ENCODE data around the gene ZC3H7B.

ZC3H7B gene

DNA sequence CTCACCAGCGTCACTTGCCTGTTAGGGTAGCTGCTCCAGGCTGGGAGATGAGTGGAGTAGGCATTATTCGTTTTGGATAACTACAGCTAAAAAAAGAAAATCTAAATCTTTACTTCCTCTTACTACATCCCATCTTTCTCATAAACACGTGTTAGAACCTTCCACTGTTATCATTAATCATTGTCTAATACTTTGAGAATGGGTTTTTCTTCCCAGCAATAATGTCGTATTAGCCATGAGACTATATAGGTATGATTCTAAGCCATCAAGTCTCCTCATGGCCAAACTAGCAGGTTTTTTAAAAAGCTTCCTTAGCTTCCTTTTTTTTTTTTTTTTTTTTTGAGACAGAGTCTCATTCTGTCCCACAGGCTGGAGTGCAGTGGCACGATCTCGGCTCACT is 76.5 kb downstream of the ZC3H7B start:
- DNase-seq (ENCODE audit: low read depth) = no peak
- TF ChIP-seq, protein P1, sequence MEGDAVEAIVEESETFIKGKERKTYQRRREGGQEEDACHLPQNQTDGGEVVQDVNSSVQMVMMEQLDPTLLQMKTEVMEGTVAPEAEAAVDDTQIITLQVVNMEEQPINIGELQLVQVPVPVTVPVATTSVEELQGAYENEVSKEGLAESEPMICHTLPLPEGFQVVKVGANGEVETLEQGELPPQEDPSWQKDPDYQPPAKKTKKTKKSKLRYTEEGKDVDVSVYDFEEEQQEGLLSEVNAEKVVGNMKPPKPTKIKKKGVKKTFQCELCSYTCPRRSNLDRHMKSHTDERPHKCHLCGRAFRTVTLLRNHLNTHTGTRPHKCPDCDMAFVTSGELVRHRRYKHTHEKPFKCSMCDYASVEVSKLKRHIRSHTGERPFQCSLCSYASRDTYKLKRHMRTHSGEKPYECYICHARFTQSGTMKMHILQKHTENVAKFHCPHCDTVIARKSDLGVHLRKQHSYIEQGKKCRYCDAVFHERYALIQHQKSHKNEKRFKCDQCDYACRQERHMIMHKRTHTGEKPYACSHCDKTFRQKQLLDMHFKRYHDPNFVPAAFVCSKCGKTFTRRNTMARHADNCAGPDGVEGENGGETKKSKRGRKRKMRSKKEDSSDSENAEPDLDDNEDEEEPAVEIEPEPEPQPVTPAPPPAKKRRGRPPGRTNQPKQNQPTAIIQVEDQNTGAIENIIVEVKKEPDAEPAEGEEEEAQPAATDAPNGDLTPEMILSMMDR (IDR thresholded peaks at IDR 0.05; ENCODE audit: control insufficient read depth, extremely low read depth, insufficient read depth) = no peak
- H3K4me3 ChIP-seq (ENCODE audit: low read depth, low read length) = no peak overlapping the region

DNA sequence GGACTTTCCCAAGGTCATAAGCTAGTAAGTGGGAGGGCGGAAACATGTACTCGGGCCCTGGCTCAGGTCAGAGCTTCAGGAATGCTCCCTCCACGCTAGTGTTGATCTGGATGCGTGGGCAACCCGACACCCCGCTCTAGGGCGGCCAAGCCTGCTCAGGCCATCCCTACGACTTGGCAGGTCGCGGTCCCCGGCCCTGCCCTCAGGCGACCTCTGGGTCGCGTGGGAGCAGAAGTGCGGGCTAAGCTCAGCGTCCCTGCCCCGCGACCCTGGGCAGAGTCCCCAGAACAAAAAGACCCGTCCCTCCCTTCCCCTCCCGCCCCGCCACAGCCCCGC is 79.6 kb downstream of the ZC3H7B start:
- DNase-seq (ENCODE audit: low read depth) = peak; percentile 50
- H3K4me3 ChIP-seq (ENCODE audit: low read depth, low read length) = peak overlapping the region; percentile 50
- TF ChIP-seq, protein P1 (IDR thresholded peaks at IDR 0.05; ENCODE audit: control insufficient read depth, extremely low read depth, insufficient read depth) = no peak

DNA sequence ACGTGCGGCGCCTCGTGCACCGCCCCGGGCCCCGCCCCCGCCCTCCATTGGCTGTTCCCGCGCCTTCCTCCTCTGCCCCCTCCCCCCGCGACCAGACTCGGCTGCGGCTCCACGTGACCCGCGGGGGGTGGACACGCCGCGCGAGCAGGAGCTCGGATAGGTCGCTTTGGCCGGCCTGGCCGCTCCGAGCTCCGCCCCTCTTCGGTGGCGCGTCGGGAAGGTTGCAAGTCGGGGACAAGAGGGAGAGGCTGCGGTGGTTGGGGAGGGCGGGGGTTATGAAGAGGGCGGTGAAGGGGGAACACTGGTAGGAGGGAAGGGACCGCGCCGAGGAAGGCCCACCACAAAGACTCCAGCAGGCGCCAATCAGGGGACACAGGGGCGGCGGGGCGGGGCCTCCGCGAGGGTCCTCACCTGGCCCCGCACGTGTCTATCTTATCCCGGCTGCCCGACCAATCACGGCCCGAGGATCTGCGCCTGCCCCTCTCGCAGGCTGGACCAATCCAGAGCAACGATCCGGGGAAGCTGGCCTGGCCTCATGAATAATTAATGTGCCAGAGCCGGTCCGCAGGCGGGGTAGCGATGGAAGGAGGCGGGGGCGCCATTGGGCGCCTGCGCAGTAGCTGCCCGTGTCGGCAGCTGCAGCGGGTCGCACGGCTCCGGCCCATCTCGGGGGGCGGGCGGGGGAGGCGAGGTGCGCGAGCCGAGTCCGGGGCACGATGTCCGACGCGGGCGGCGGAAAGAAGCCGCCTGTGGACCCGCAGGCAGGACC is 80.2 kb downstream of the ZC3H7B start, which contains the start of gene TEF:
Gene TEF (plus strand): TSS at position 614 of the 769 bp plus-strand sequence. CDS start 103 bp downstream, at position 717.
- peak within 1 kb of the TSS; percentile 63 for H3K4me3 ChIP-seq (ENCODE audit: low read depth, low read length)
- TF ChIP-seq, protein P1 (IDR thresholded peaks at IDR 0.05; ENCODE audit: control insufficient read depth, extremely low read depth, insufficient read depth) = no peak

DNA sequence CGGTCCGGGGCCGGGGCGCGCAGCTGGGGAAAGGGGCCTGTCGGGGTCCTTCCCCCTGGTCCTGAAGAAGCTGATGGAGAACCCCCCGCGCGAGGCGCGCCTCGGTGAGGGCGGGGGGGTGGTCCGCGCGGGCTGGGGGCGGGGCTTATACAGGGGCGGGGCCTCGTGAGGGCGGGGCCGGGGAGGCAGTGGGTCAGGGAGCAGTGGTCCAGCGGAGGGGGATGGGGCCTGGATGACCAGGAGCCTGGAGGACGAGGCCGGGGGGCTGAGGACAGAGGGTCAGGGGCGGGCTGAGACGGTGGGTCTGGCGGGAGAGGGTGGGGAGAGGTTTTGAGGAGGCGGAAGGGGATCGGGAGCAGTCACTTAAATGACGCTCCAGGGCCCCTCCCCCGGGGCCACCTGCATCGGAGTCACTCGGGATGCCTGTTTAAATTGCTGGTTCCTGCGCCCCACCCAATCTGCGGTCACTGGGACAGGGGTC is 80.8 kb downstream of the ZC3H7B start:
- DNase-seq (ENCODE audit: low read depth) = no peak
- TF ChIP-seq, protein P1 (IDR thresholded peaks at IDR 0.05; ENCODE audit: control insufficient read depth, extremely low read depth, insufficient read depth) = no peak
- peak overlapping the region; percentile 63 for H3K4me3 ChIP-seq (ENCODE audit: low read depth, low read length)

More for the DNA sequence above, 80.2 kb downstream of the ZC3H7B start, which contains the start of gene TEF:
- DNase-seq (ENCODE audit: low read depth) = peak; percentile 93

DNA sequence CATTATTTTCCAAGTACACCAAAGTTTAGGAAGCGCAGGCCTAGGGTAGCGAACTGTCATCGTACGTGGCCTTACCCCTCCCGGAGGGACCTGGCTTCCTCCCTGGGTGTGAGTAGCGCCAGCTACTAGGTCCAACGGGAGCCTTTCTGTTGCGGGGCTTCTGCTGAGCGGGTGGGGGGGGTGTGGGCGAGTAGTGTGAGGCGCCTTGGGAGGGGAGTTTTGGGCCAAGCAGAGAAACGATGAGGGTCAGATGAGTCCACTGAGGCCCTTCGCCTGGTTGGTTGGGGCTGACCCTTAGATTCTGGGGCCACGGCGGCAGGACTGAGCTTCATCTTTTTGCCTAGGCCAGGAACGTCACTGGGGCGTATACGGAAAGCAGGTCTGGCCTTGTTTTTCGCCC is 81.3 kb downstream of the ZC3H7B start:
- DNase-seq (ENCODE audit: low read depth) = no peak
- H3K4me3 ChIP-seq (ENCODE audit: low read depth, low read length) = peak overlapping the region; percentile 63
- TF ChIP-seq, protein P1 (IDR thresholded peaks at IDR 0.05; ENCODE audit: control insufficient read depth, extremely low read depth, insufficient read depth) = no peak

DNA sequence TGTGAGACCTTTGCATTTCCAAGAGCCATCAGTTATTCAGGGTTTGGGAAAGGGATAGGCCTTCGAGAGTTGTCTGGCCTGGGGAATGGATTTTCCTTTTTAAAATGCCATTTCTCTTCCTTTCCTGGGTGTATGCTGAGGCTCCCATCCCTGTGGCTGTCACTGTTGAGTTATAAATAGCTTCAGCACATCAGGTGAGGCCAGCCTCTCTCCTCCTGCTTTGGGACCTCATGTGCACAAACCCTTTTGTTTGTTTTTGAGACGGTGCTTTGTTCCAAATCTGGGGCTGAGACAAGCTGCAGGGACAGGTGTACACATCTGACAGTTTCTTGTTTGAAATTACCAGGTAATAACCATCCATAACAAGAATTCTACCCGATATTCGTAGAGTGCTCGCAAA is 81.8 kb downstream of the ZC3H7B start:
- TF ChIP-seq, protein P1 (IDR thresholded peaks at IDR 0.05; ENCODE audit: control insufficient read depth, extremely low read depth, insufficient read depth) = no peak
- no peak for DNase-seq (ENCODE audit: low read depth)
- H3K4me3 ChIP-seq (ENCODE audit: low read depth, low read length) = peak overlapping the region; percentile 63
